ENCODE measurements around the gene COQ3.

- TF ChIP-seq TAF1 (IDR thresholded peaks at IDR 0.05; ENCODE audit: low read depth, low read length), result no peak
- TF ChIP-seq CTCF (IDR thresholded peaks at IDR 0.05; ENCODE audit: control extremely low read depth in 1 of 3, insufficient read depth in 1 of 3, low read depth in 1 of 3, low read length in 3 of 3), result no peak
- TF ChIP-seq RFX5 (IDR thresholded peaks at IDR 0.05; ENCODE audit: borderline replicate concordance, low read depth, low read length), result no peak
- no peak for TF ChIP-seq RNF2 (IDR thresholded peaks at IDR 0.05; ENCODE audit: borderline replicate concordance, low read depth, low read length, missing control alignments, poor library complexity, severe bottlenecking)
- no peak for TF ChIP-seq BRCA1 (IDR thresholded peaks at IDR 0.05; ENCODE audit: low read depth, low read length)
- TF ChIP-seq MAX (IDR thresholded peaks at IDR 0.05), result no peak
- no peak for TF ChIP-seq FOSL1 (IDR thresholded peaks at IDR 0.05; ENCODE audit: insufficient read depth, low read depth, low read length)
- no peak for TF ChIP-seq RAD21 (IDR thresholded peaks at IDR 0.05 in 1 of 2, conservative IDR thresholded peaks at IDR 0.05 in 1 of 2; ENCODE audit: low read depth in 2 of 2, low read length in 2 of 2)
- no peak for TF ChIP-seq YY1 (IDR thresholded peaks at IDR 0.05; ENCODE audit: low read depth, low read length)
- no peak for TF ChIP-seq POLR2A (IDR thresholded peaks at IDR 0.05; ENCODE audit: control extremely low read depth in 1 of 2, low read depth in 2 of 2, low read length in 2 of 2)
- TF ChIP-seq HDAC2 (IDR thresholded peaks at IDR 0.05; ENCODE audit: borderline replicate concordance in 1 of 2, low read depth in 2 of 2, low read length in 2 of 2), result no peak
- TF ChIP-seq EP300 (IDR thresholded peaks at IDR 0.05; ENCODE audit: borderline replicate concordance in 1 of 2, low read depth in 2 of 2, low read length in 2 of 2), result no peak
Measured at GRCh38 chr6:99424022-99424421, 30.0 kb upstream of the COQ3 start.

All from H1 (cell line).